Transverse colon (tissue), 4 donors: ENCODE measurements around the gene OSBP.

Experiments
- EP300 ChIP-seq: sonication (generic); formaldehyde crosslinking; IDR thresholded peaks from one replicate; pipeline ENCODE4 v1.6.1; 2017; ENCODE audit warnings: antibody characterized with exemption, low read depth
- POLR2A ChIP-seq: fragments of 450-650 bp; IDR thresholded peaks from one replicate; pipeline ENCODE4 v1.6.1; 2016; ENCODE audit warnings: antibody characterized with exemption, mild to moderate bottlenecking, moderate library complexity
- POLR2AphosphoS5 ChIP-seq, 3 donors: sonication (generic); formaldehyde crosslinking; IDR thresholded peaks; one replicate each; pipeline ENCODE4 v1.6.1; 2016; ENCODE audit warnings: antibody characterized with exemption in 3 of 3
- TF ChIP-seq, protein P1 (sequence below), 5 experiments: fragments of 200-600 bp in 3 of 5; fragments of 450-650 bp in 2 of 5; sonication (generic) in 3 of 5; IDR thresholded peaks; 1 replicate in 2 of 5; 2 replicates in 3 of 5; pipeline ENCODE4 v1.5.1; 2016 to 2017; ENCODE audit warnings: antibody characterized with exemption in 5 of 5, inconsistent platforms in 3 of 5, mild to moderate bottlenecking in 2 of 5, moderate library complexity in 1 of 5

DNA sequence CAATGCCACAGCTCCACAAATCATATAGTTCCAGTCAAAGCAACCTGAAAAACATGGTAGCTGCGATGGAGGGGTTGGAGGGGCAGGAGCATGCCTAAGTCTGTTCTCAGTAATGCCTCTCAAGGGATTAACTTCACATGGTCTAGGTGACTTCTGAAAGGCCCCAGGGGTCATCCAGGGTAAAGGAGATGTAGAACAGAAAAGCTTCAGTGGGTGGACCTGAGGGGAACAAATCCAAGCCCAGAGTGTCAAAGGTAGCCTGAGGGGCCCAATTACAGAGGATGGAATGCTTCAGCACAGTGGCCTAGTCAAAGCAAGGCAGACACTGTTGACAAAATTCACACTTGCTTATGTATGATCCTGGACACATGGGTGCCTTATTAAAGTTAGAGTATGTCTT lies 80.9 kb downstream of the OSBP start:
- TF ChIP-seq POLR2AphosphoS5 (IDR thresholded peaks at IDR 0.05): no peak
- no peak for TF ChIP-seq POLR2A
- TF ChIP-seq, protein P1, sequence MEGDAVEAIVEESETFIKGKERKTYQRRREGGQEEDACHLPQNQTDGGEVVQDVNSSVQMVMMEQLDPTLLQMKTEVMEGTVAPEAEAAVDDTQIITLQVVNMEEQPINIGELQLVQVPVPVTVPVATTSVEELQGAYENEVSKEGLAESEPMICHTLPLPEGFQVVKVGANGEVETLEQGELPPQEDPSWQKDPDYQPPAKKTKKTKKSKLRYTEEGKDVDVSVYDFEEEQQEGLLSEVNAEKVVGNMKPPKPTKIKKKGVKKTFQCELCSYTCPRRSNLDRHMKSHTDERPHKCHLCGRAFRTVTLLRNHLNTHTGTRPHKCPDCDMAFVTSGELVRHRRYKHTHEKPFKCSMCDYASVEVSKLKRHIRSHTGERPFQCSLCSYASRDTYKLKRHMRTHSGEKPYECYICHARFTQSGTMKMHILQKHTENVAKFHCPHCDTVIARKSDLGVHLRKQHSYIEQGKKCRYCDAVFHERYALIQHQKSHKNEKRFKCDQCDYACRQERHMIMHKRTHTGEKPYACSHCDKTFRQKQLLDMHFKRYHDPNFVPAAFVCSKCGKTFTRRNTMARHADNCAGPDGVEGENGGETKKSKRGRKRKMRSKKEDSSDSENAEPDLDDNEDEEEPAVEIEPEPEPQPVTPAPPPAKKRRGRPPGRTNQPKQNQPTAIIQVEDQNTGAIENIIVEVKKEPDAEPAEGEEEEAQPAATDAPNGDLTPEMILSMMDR (IDR thresholded peaks at IDR 0.05): no peak
- TF ChIP-seq EP300: no peak
